Measurements from ENCODE around the gene TNRC6B. TPM values are rescaled to one million over a fixed set of nuclear protein-coding genes. Genes with fewer than 3 reads are reported as not detected.

Gene TNRC6B
- total RNA-seq, 1 donor from 2014 or later, result 51.2 TPM

- no peak for TF ChIP-seq CTCF (IDR thresholded peaks at IDR 0.05; ENCODE audit: insufficient read depth, low read depth, low read length)
- TF ChIP-seq EZH2 (IDR thresholded peaks at IDR 0.05; ENCODE audit: insufficient read depth, low read length), result no peak
- DNase-seq (ENCODE audit: low read depth) (no peak), FAIRE-seq (no peak)
- H3K27ac ChIP-seq (ENCODE audit: low read depth, low read length), result no peak overlapping the region
- H3K27me3 Mint-ChIP-seq (ENCODE audit: low read depth, unreplicated experiment), result no peaks in the 10 kb centered on the region
- no peak overlapping the region for H3K4me3 Mint-ChIP-seq (ENCODE audit: unreplicated experiment)
- peaks cover 12% of the 10 kb centered on the region for H3K36me3 Mint-ChIP-seq (ENCODE audit: low read depth, unreplicated experiment)
- H3K4me2 ChIP-seq (ENCODE audit: low read length), result no peak overlapping the region
- no peak overlapping the region for H2AFZ ChIP-seq (ENCODE audit: low read depth, low read length)
- H3K27me3 ChIP-seq (ENCODE audit: insufficient read depth, low read length), result no peaks in the 10 kb centered on the region
- peaks cover 20% of the 10 kb centered on the region for H3K4me1 ChIP-seq (ENCODE audit: insufficient read depth, low read length)
- no peaks in the 10 kb centered on the region for H3K9me3 ChIP-seq (ENCODE audit: insufficient read depth, low read depth, low read length)
- H3K27ac Mint-ChIP-seq (ENCODE audit: unreplicated experiment), result no peak overlapping the region
- peaks cover 12% of the 10 kb centered on the region for H4K20me1 ChIP-seq (ENCODE audit: insufficient read depth, low read length)
- no peaks in the 10 kb centered on the region for H3K79me2 ChIP-seq (ENCODE audit: insufficient read depth, low read length)
- H3K9ac ChIP-seq (ENCODE audit: low read length), result no peak overlapping the region
- H3K4me3 ChIP-seq (ENCODE audit: insufficient read depth, low read depth, low read length), result no peak overlapping the region
- peaks cover 33% of the 10 kb centered on the region for H3K4me1 Mint-ChIP-seq (ENCODE audit: low read depth, unreplicated experiment)
- peaks cover 3% of the 10 kb centered on the region for H3K36me3 ChIP-seq (ENCODE audit: insufficient read depth, low read length)
- no peaks in the 10 kb centered on the region for H3K9me3 Mint-ChIP-seq (ENCODE audit: unreplicated experiment)
These were observed 151.7 kb downstream of the TNRC6B start for GRCh38 chr22:40329466-40329865.

GRCh38 chr22:40330086-40330485 is 152.4 kb downstream of the TNRC6B start:
- peaks cover 26% of the 10 kb centered on the region for H3K4me1 Mint-ChIP-seq (ENCODE audit: low read depth, unreplicated experiment)
- H3K27me3 Mint-ChIP-seq (ENCODE audit: low read depth, unreplicated experiment), result no peaks in the 10 kb centered on the region
- FAIRE-seq (no peak), DNase-seq (ENCODE audit: low read depth) (no peak)
- H3K4me3 Mint-ChIP-seq (ENCODE audit: unreplicated experiment), result no peak overlapping the region
- H3K36me3 Mint-ChIP-seq (ENCODE audit: low read depth, unreplicated experiment), result peaks cover 12% of the 10 kb centered on the region
- no peak overlapping the region for H3K27ac Mint-ChIP-seq (ENCODE audit: unreplicated experiment)
- Histone ChIP-seq H2AFZ (ENCODE audit: low read depth, low read length) (no peak overlapping the region), H3K79me2 (ENCODE audit: insufficient read depth, low read length) (no peaks in the 10 kb centered on the region), H3K4me3 (ENCODE audit: insufficient read depth, low read depth, low read length) (no peak overlapping the region), H3K4me2 (ENCODE audit: low read length) (no peak overlapping the region), H3K36me3 (ENCODE audit: insufficient read depth, low read length) (peaks cover 3% of the 10 kb centered on the region), H3K27me3 (ENCODE audit: insufficient read depth, low read length) (no peaks in the 10 kb centered on the region), H3K27ac (ENCODE audit: low read depth, low read length) (no peak overlapping the region), H3K9me3 (ENCODE audit: insufficient read depth, low read depth, low read length) (no peaks in the 10 kb centered on the region), H4K20me1 (ENCODE audit: insufficient read depth, low read length) (peaks cover 12% of the 10 kb centered on the region), H3K4me1 (ENCODE audit: insufficient read depth, low read length) (peaks cover 20% of the 10 kb centered on the region), H3K9ac (ENCODE audit: low read length) (no peak overlapping the region)
- H3K9me3 Mint-ChIP-seq (ENCODE audit: unreplicated experiment), result no peaks in the 10 kb centered on the region
- TF ChIP-seq EZH2 (IDR thresholded peaks at IDR 0.05; ENCODE audit: insufficient read depth, low read length), result no peak
- no peak for TF ChIP-seq CTCF (IDR thresholded peaks at IDR 0.05; ENCODE audit: insufficient read depth, low read depth, low read length)

GRCh38 chr22:40330615-40331014 is 152.9 kb downstream of the TNRC6B start:
- no peak overlapping the region for H3K4me2 ChIP-seq (ENCODE audit: low read length)
- peaks cover 3% of the 10 kb centered on the region for H3K36me3 ChIP-seq (ENCODE audit: insufficient read depth, low read length)
- H4K20me1 ChIP-seq (ENCODE audit: insufficient read depth, low read length), result peaks cover 8% of the 10 kb centered on the region
- Mint-ChIP-seq H3K4me1 (ENCODE audit: low read depth, unreplicated experiment) (peaks cover 22% of the 10 kb centered on the region), H3K36me3 (ENCODE audit: low read depth, unreplicated experiment) (peaks cover 12% of the 10 kb centered on the region), H3K9me3 (ENCODE audit: unreplicated experiment) (no peaks in the 10 kb centered on the region), H3K27me3 (ENCODE audit: low read depth, unreplicated experiment) (no peaks in the 10 kb centered on the region), H3K27ac (ENCODE audit: unreplicated experiment) (no peak overlapping the region), H3K4me3 (ENCODE audit: unreplicated experiment) (no peak overlapping the region)
- H3K27ac ChIP-seq (ENCODE audit: low read depth, low read length), result no peak overlapping the region
- FAIRE-seq, result no peak
- DNase-seq (ENCODE audit: low read depth), result no peak
- no peaks in the 10 kb centered on the region for H3K27me3 ChIP-seq (ENCODE audit: insufficient read depth, low read length)
- H3K9ac ChIP-seq (ENCODE audit: low read length), result no peak overlapping the region
- H3K79me2 ChIP-seq (ENCODE audit: insufficient read depth, low read length), result no peaks in the 10 kb centered on the region
- no peak overlapping the region for H2AFZ ChIP-seq (ENCODE audit: low read depth, low read length)
- H3K9me3 ChIP-seq (ENCODE audit: insufficient read depth, low read depth, low read length), result no peaks in the 10 kb centered on the region
- H3K4me3 ChIP-seq (ENCODE audit: insufficient read depth, low read depth, low read length), result no peak overlapping the region
- TF ChIP-seq EZH2 (IDR thresholded peaks at IDR 0.05; ENCODE audit: insufficient read depth, low read length) (no peak), CTCF (IDR thresholded peaks at IDR 0.05; ENCODE audit: insufficient read depth, low read depth, low read length) (no peak)
- H3K4me1 ChIP-seq (ENCODE audit: insufficient read depth, low read length), result peaks cover 20% of the 10 kb centered on the region

Data from astrocyte (in vitro differentiated cells and primary cell).